ENCODE data around the gene MYMK.

- TF ChIP-seq YY1 (IDR thresholded peaks at IDR 0.05; ENCODE audit: insufficient read depth, insufficient read length) (no peak), ZNF274 (IDR thresholded peaks at IDR 0.05; ENCODE audit: low read depth, low read length) (no peak), SUZ12 (IDR thresholded peaks at IDR 0.05; ENCODE audit: extremely low read depth, insufficient read depth, insufficient read length) (no peak)
These were observed 10.1 kb downstream of the MYMK start for GRCh38 chr9:133514460-133515239.

Measured in NT2/D1 (cell line).